HG03442 (cell line): ENCODE results near the gene TUBA4B.

Experiments
- ATAC-seq: cut with Tn5 transposase; IDR thresholded peaks from one replicate; pipeline ENCODE4 v1.9.1; 2021; ENCODE audit warnings: mild to moderate bottlenecking, moderate library complexity; ENCODE audit not compliant: unreplicated experiment

TUBA4B gene

DNA sequence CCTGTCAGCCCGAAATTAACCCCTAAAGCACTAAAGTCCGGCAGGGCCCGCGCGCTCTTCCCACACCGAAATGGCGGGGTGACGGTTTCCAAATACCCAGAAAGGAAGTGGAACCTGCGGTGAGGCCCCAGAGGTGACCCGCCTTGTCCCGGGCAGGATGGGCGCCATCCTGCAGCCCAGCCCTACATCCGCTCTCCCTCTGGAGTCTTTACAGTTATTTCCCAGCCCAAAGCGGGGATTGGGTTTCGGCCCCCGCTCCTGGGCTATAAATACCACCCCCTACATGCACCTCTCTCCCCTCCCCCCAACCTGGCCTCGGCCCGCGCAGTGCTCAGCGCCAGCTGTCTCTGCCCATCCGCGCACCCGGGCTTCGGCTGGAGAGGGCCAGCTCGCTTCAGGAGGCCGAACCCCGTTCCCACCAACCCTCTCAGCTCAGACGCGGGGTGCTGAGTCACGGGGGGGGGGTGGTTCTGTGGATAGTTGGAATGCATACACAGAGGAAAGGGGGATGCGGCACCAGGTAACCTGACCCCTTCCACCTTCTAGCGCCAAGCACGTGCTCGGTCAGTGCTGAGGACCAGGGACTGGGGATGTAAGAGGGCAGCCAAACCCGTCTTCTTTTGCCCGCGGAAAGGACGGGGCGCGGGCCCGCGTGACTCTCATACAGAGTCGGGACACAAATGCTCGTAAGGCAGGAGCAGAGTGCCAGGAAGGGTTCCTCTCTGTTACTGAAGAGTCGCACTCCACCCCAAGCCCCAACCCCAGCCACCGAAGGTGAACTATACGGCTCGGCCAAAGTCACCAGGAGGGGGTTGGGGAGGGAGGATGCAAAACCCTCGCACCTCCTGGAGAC is at the start of gene TUBA4B:
TUBA4B (plus strand) TSS at position 344 of the 853 bp plus-strand sequence; CDS start at position 509, 165 bp downstream.
- peak; percentile 4 for ATAC-seq

GRCh38 chr2:219204425-219205164 is 48.4 kb upstream of the TUBA4B start:
- ATAC-seq, result no peak

DNA sequence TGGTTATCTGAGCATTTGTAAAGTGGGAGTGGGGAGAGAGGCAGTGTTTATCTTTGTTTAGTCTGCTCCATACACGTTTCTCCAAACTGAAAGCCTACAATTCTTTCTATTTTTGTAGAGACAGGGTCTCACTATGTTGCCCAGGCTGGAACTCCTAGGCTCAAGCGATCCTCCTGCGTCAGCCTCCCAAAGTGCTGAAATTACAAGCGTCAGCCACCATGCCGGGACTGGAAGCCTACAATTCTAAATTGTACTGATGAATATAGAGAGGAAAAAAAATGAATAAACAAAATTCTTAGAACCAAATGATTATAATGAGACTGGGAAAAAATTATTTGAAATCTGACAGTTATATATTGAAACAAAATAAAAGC is 47.9 kb upstream of the TUBA4B start:
- no peak for ATAC-seq

GRCh38 chr2:219205981-219206327 is 47.1 kb upstream of the TUBA4B start:
- no peak for ATAC-seq

DNA sequence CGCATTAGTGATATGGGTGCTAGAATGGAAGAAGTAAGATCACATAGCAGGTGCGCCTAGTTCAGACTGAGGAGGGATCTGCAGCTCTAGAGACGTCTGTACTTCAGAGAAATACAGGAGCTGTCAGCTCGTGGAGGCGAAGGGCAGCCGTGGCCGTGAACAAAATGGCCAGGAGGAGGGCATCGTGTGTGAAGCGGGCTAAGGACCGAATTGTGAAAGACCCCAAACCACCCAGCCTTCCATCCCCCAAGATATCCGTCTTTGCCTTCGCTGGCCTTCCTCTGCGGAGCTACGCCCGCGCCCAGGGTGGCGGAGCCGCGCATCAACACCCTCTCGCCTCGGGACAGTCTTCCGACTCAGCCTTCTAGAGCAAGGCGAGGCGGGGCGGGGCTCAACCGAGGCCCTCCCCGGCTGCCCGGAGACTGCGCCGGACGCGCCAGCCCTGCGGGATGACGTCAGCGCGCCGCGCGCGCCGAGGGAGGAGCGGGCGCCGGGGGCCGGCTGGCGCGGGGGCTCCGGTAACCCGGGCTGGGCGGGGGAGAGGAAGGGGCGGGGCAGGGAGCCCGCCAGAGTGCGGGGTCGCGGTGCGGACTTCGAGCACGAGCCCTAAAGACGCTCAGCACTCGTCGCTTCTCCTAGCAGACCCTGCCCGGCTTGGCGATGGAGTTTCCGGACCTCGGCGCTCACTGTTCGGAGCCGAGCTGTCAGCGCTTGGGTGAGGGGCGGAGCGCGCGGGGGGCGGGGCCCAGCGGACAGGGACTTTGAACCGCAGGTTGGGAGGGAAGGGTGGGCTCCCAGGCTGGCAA is 46.5 kb upstream of the TUBA4B start, which contains the start of gene ZFAND2B:
ZFAND2B (plus strand) TSS at position 455 of the 806 bp plus-strand sequence; CDS start at position 661, 206 bp downstream.
- peak; percentile 97 for ATAC-seq

GRCh38 chr2:219207134-219207883 is 45.7 kb upstream of the TUBA4B start:
- no peak for ATAC-seq

DNA sequence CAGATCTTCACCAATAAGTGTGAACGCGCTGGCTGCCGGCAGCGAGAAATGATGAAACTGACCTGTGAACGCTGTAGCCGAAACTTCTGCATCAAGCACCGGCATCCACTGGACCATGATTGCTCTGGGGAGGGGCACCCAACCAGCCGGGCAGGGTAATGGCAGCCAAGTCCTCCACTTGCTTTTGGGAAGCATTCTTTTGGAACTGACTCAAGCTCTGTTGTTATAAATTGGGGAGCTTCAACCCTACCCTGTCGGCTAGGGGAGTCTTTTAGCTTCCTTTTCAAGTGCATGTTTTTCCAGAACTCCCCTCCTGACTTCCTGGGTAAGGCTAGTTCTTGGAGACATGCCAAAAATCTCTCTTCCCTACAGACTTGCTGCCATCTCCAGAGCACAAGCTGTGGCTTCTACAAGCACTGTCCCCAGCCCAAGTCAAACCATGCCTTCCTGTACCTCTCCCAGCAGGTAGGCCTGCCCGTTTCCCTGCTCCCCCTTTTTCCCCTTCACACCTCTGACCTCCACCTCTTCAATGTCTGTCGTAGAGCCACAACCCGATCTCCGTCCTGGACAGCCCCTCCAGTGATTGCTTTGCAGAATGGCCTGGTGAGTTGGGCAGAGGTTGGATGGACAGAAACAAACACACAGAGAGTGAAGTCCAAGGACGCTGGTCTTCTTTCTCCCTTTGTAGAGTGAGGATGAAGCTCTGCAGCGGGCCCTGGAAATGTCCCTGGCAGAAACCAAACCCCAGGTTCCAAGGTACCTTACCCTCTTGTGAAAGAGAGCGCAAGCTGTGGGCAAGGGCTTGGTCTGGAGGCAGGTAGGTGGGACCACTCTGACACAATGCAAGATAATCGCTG is 44.9 kb upstream of the TUBA4B start:
- ATAC-seq, result no peak

- ATAC-seq, result no peak
These were observed 43.5 kb upstream of the TUBA4B start for GRCh38 chr2:219209236-219210195.

GRCh38 chr2:219210196-219210885 is 42.7 kb upstream of the TUBA4B start:
- no peak for ATAC-seq

DNA sequence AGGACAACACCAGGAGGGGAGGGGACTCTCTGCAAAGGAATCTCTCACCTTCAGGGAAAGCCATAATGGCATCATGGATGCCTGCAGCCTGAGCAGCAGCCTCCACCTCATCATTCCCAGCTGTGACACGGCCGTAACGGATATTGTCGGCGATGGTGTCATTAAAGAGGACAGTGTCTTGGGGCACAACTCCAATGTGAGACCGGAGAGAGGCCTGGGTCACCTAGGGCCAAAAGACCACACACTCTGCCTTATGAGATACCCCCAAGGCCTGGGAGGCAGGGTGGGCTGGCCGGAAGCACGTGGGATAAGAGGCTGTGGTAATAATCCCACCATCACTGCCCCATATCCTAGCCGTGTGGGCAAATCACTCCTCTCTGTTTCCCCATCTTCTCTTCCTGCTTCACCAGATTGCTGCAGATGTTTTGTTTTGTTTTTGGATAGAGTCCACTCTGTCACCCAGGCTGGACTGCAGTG is 42.1 kb upstream of the TUBA4B start:
- no peak for ATAC-seq

GRCh38 chr2:219213026-219213415 is 40.0 kb upstream of the TUBA4B start:
- ATAC-seq, result no peak

GRCh38 chr2:219213486-219214071 is 39.5 kb upstream of the TUBA4B start:
- no peak for ATAC-seq

DNA sequence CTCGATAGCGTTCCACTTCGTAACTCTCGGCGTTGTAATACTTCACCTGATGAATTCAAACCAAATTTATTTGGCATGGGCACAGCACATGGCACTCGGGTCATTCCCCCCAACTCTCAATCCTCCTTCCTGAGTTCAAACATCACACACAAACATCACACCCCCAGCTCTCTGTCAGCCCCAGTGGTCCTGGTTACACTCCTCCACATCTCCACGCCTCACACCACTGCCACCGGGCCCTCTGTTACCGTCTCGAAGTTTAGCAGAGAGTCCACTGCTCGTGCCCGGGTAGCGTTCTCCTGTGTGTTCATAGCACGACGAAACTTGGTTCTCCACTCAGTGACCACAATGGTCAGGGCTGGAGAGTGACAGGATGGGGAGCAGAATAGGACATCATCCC is 38.9 kb upstream of the TUBA4B start:
- ATAC-seq, result no peak

DNA sequence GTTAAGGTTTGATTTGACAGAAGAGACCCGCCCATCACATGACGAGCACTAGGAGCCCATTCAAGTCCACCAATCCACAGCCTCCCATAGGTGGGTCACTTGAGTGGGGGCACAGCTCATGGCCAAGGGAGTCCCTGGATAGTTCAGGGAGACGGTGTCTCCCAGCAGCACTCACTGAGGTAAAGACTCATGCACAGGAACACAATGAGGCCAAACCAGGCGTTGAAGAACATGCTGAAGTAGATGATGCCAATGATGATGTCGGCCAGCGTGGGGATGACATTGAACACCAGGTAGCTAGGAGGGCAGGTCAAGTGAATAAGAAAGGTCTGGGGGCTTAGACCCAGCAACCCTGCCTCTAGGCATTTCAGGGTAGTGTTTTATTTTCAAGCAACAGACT is 38.3 kb upstream of the TUBA4B start:
- no peak for ATAC-seq

- ATAC-seq, result no peak
These were observed 37.0 kb upstream of the TUBA4B start for GRCh38 chr2:219215871-219216534.

GRCh38 chr2:219216535-219216915 is 36.5 kb upstream of the TUBA4B start:
- no peak for ATAC-seq

DNA sequence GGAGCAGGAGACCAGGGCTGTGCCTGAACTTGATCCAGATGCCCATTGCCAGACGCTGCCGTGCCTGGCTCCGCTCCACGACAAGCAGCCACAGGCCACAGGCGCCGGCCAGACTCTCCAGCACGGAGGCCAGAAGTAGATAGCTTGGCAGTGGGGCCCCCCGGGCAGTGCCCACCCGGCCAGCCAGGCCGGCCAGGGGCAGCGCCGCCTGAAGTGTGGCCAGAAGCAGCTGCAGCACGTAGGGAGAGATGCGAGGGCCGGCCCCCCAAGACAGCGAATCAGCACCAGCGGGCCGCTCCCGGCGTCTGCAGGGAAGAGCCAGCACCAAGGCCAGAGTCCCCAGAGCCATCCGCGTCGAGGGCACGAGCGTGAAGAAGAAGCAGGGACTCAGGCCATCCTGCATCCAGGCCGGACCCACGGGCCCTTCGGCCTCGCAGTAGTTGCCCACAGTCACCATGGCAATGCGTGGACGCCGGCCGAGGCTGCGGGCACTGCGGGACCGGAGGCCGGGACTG is 34.8 kb upstream of the TUBA4B start:
- peak; percentile 22 for ATAC-seq
